HG03159 (cell line): ENCODE measurements around the gene SLC22A8.
"Not testable (repeated sequence)": the region's sequence is repeated elsewhere in the genome, so short reads cannot be mapped to it uniquely, and the experiment has no call there.

Experiments used
- ATAC-seq: cut with Tn5 transposase; IDR thresholded peaks from one replicate; pipeline ENCODE4 v1.9.1; 2021; ENCODE audit warnings: mild to moderate bottlenecking, moderate library complexity; ENCODE audit not compliant: unreplicated experiment

SLC22A8 gene

DNA sequence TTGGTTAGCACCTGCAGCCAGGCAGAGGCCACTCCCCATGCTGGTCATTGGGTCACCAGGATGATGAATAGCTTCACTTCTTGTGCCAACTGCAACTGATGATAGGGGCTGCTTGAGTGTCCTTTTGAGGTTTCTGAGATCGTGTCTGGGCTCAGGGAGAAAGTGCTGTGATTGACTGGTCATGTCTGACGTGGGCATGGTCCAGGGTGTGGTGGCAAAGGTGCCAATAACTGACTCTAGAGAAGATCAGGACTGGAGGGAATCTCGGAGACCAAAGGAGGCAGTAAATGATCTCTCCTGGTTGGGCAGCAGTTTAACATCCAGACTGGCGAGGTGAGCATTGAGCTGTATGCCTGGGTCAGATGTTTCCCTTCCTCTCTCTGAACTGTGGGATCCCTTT is 20.9 kb downstream of the SLC22A8 start:
- ATAC-seq: no peak

DNA sequence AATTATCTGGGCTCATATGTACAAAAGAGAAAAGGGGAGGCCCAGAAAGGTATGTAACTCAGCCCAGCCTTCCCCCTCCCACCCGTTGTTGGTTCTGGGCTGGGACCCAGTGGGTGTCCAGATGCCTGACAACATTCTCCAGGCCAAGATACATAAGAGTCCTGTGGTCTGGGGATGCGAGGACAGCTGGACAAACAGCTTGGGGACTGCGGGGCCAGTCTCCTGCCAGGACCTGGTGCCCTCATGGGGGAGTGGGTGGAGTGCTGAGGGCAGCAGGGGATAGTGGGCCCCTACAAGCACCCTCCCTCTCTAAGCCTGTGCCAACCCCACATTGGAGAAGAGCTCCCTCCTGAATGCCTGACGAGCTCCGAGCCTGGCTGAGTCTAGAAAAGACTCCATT is 27.4 kb downstream of the SLC22A8 start:
- no peak for ATAC-seq

DNA sequence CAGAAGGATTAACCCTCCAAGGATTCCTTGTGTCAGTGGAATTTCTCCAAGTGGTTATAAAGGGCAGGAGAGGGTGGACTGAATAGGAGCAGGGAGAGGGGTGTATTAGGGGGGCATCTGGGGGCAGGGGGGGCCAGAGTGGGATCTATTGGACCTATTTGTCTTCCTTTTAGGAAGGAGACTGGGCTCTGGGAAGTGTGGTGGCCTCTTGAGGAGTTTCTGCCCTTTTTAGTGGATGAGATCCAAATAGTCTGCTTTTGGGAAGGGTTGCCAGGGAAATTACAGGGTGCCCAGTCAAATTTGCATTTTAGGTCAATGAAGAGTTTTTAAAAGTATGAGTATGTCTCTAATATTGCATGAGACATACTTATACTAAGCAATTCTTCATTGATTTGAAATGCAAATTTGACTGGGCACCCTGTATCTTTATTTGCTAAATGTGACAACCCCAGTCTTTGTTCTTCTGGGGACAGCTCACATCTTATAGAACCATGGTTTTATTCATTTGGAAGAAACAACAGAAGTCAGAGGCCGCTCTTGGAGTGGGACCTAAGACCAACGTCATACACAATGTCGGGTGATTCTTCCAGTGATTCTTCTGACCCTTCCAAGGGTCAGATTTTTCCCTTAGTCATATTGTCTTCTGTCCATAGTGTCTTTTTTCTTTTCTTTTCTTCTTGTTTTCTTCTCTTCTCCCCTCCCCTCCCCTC is 30.4 kb downstream of the SLC22A8 start:
- no peak for ATAC-seq

DNA sequence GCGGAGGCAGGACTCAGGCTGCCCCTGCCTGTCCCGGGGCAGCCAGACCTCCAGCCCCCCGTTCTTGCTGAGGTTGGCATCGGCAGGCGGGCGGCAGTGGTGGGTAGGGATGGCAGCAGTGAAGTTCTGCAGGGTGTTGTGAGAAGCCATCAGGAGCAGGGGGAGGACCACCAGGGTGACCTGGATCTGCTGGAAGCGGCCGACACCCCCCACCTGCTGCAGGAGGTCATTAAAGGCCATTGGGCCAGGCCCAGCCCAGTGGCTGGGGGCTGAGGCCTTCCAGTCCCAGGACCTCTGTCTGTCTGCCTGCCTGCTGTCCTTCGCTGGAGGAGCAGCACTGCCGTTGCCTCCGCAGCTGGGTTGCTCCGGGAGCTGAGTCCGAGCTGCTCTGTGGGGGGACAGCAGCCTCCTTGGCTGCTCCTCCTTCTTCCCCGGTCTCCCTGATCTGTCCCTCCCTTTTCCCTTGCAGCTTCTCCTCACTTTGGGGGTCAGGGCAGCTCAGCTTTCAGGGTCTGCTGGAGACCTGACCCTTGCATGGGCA is 31.1 kb downstream of the SLC22A8 start, which contains the start of gene SLC22A6:
Gene SLC22A6 (minus strand): TSS at position 517 of the 541 bp plus-strand sequence. CDS start 277 bp downstream, at position 240.
- no peak for ATAC-seq

DNA sequence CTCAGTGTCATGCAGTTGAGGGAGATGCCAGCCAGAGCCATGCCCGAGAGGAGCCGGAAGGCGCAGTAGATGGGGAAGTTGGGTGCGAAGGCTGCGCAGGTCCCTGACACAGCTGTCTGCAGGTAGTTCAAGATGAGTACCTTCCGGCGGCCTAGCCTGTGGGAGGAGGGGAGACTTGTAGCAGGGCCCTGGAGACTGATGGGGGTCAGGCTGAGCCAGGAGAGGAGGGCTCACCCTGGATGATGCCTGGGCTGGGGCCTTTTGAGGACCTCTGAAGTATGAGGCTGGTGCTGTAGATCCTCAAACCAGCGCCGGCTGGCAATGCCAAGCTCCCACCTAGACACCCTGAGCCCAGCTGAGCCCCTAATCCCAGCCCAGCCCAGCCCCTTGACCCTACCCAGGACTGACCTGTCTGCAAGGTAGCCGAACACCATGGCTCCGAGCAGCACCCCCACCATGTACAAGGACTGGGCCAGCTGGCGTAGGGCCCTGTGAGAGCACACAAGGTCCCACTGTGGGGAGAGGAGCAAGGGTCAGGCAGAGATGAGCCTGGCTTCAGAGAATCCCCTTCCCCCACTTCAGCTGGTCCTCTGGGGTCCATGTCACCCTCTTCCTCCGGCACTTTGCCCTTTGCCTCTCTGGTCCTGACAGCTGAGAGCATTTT is 32.0 kb downstream of the SLC22A8 start:
- no peak for ATAC-seq

DNA sequence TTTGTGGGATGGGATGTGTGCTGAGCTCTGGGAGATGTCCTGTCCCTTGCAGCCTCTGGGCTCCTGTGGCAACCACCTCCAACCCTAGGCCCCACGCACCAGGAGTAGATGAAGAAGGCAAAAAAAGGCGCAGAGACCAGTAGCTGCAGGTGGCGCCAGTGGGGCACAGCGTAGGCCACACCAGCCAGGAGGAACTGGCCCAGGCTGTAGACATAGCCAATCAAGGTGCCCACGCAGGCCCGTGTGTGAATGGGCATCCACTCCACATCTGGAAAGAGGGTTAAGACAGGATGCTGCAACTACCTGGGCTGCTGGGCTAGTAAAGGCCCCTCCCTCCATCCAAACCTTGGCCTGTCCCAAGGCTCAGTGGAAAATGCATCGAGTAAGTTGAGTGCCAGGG is 33.9 kb downstream of the SLC22A8 start:
- no peak for ATAC-seq

DNA sequence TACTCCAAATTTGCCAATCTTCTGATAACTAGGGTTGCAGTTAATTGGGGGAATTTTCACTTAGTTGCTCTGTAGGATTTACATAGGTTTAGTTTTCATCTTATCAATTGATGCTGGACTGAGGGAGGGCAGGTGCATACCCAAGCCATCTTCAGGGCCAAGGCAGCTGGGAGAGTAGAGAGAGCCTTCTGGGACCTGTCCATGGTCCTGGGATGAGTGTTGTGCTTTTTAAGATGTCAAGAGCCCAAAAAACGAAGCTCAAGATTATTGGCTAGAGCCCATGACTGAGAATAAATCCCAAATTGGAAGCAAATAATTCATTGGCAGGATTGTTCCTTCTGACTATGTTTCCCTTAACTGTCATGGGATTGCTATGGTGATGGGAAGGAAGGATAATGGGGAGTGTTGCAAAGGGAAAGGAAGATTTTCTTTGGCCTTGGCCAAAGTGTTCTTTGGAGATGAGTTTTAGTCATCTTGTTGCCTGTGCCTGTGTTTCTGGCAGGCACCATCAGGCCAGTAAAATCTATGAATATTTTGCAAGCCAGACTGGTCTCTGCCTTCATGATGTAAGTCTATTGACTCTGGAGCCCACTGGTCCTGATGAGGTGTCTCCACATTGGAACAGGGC is 35.4 kb downstream of the SLC22A8 start:
- ATAC-seq: no peak

DNA sequence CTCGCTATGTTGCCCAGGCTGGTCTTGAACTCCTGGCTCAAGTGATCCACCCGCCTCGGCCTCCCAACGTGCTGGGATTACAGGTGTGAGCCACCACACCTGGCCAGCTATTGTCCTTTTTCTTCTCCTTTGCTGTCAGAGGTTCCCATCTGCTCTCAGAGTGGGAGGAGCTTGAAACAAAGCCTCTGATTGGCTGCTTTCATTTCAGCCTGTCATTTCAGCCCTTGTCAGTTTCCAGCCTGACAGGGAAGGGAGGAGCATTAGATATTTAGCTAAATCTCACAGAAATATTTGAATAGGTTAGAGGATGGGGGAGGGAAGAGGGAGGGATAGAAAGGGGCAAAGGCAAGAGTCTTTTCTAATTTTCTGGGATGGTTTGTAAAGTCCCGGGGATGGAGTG is 39.5 kb downstream of the SLC22A8 start:
- ATAC-seq: no peak

DNA sequence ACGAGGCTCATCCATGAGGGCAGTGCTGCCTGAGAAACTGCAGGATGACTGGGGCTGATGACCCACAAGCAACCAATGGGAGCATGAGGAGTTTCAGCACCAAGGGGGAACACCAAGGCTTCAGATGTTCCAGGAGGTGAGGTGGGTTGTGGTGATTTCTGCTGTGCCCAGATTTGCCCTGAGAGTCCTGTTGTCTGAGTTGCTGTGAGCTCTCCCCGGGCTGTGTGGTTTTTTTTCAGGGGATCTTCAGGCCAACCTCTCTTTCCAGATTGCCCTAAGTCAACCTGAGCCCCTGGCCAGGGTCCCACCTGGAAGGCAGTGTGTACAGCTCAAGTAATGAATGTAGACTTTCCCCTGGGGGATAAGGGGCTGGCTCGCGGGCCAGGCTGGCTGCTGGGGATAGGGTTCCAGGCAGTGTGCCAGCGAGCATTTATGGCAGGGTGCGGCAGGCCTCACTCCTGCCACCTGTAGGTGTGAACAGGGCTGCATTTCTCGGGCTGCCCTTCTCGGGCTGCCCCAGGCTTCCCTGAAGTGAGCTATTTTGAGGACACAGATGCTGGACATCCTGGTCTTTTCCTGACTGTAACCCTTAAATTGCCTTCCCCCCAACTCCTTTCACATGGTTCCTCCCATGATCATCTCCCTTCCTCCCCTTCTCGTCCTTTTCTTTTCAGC is 40.7 kb downstream of the SLC22A8 start:
- ATAC-seq: no peak

DNA sequence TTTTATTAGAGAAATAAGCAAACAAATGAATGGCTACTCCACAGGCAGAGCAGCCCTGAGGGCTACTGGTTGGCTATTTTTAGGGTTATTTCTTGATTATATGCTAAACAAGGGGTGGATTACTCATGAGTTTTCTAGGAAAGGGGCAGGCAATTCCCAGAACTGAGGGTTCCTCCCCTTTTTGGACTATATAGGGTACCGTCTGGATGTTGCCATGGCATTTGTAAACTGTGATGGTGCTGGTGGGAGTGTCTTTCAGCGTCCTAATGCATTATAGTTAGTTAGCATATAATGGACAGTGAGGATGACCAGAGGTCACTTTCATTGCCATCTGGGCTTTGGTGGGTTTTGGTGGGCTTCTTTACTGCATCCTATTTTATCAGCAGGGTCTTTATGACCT is 50.1 kb downstream of the SLC22A8 start:
- no peak for ATAC-seq

DNA sequence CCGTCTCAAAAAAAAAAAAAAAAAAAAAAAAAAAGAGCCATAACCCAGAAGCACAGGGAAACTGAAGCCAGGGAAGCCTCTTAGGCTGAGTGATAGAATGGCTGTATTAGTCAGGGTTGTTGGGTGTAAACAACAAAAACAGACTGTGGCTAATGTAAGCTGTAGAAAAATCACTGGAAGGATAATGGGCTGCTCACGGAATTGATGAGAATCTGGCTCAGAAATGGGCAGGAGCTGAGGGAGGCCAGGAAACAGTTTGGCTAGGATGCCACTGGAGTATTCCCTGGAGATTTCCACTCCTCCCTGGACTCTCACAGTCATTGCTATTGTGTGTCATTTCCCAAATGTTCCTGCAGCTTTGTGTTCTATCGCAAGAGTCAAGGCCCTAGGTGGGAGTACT is 53.2 kb downstream of the SLC22A8 start:
- ATAC-seq: no peak

DNA sequence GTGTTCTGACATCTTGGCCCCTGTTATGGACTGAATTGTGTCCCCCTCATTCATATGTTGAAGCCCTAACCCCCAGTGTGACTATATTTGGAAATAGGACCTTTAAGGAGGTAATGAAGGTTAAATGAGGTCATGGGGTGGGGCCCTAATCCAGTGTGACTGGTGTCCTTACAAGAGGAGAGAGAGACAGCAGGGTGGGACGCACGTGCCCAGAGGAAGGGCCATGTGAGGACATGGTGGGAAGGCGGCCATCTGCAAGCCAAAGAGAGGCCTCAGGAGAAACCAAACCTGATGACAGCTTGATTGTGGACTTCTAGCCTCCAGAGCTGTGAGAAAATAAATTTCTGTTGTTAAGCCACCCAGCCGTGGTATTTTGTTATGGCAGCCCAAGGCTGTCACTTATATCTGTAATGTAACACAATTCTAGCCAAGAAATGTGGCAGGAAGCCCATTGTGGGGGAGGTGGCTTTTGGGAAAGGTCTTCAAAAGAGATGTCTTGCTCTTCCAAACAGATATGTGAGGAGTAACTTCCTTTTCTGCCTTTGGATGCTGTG is 54.5 kb downstream of the SLC22A8 start:
- ATAC-seq: no peak

DNA sequence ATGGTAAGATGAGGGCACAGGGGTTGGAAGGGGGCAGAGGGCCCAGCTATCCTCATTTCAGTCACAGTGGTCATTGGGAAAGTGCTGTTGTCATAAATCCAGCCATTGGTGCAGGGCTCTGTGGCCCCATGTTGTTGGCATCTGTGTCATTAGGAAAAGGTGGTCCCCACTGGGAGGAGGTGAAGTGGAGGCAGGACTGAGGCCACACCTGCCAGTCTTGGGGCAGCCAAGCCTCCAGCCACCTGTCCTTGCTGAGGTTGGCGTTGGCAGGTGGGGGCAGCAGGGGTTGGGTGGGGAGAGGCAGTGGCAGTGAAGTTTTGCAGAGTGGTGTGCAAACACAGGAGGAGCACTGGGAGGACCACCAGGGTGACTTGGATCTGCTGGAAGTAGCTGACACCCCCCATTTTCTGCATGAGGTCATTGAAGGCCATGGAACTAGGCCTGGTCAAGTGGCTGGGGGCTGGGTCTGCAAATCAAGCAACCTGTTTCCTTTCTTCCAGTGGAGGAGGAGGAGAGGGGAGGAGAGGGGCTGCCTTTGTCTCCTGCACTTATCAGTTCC is 56.1 kb downstream of the SLC22A8 start:
- ATAC-seq: no peak

DNA sequence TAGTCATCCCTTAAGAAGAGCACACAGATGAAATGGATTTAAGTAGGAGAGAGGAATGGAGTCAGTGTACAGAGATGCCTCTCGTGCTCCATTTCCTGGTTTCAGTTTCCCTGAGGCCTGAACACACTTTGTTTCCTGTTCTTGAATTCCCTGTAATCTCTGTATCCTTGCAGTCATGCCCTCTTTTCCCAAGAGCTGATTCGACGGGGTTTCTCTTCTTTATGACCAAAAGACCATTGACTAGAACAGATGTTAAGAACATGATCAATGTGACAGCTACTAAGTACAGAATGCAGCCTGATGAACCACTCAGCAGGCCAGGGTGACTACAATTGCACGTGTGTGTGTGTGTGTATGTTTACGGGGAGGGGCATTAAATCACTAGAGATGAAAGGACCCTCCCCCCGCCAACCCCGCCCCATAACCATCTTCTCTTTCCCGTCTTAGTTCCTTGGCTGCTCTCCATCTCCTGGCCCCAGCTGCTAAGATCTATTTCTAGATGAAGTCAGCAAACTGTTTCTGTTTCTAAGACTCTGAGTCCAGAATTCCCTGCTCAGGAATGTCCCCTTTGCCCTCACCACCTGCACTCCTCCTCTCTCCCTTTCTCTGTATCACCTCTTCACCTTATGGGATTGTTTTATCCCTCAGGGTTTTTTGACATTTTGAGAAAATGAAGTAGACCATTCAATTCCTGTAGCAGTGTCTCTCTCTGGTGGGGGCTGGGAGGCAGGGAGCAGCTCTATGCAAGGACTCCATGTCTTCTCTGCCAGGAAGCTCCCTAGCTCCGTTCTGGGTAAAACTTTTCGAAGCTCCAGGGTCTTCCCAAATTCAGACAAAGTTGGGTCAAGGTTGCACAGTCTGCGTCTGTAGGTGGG is 56.9 kb downstream of the SLC22A8 start:
- ATAC-seq: no peak

DNA sequence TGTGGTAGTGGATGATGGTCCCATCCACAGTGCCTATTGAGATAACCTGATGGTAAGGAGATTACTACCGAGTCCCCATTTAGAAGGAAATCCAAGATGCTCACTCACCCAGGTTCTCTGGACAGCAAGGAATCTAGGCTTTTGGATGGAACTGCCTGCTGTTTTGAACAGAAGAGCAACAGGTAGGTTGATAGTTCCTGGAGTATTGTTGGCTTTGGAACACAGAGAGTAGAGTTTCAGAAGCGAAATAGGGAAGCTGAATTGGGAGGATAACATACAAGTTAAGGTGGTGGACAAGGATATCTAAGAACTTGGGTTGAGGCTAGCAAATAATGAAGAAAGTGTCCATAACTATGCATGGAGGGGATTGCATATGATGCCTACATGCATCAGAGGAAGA is 58.5 kb downstream of the SLC22A8 start:
- no peak for ATAC-seq

DNA sequence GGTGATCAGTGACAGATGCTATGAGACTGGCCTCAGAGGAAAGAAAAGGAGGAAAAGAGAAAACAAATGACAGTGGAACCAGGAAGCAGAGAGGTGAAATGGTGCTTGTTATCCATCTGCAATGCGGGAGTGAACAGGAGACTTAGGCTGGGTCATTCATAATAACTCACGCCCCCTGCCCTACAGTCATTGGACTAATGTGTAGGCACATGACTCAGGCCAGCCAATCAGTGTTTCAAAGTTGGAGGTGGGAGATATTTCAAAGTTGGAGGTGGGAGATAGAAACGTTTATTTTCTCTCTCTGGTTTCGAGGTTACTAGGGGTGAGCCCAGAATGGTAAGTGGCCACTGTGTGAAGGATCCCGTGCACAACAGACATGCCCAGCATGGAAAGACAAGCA is 61.2 kb downstream of the SLC22A8 start:
- ATAC-seq: no peak

DNA sequence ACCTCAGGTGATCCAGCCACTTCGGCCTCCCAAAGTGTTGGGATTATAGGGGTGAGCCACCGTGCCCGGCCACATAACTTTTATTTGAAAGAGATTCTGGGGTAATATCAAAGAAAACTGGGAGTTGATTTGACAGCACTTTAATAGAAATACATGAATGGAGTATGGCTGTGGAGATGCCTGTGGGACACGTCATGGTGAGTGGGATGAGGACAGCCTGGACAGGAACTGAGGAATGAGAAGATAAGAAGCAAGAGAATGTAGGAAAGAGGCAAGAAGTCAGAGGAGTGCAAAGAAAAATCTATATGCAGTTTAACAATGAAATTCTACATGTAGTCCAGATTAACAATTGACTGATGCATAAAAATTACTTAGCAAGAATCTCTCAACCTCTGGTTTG is 61.8 kb downstream of the SLC22A8 start:
- no peak for ATAC-seq

DNA sequence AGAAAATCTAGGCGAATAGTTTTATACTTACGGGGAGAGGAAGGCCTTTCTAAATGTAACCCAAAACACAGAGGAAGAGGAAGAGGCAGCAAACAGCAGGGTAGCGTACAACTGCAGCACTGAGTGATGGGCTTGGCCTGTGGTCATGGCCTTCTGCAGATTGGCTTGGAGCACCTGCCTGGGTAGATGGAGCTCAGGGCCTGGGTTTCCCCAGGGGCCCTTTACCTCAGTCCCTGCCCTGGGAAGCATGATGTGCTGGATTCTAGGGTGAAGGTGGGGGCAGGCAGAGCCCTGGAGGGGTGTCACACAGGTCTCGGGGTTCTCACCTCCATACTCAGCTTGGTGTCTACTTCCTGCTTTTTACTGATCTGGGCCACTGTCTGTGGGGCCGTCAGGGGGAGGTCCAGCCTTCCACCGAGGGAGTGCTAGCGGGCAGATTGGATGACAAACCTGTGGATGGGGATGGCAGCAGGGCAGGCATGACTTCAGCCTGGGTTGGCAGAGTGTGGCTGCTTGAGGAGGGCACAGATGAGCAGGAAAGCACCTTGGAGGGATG is 66.8 kb downstream of the SLC22A8 start:
- ATAC-seq: no peak

DNA sequence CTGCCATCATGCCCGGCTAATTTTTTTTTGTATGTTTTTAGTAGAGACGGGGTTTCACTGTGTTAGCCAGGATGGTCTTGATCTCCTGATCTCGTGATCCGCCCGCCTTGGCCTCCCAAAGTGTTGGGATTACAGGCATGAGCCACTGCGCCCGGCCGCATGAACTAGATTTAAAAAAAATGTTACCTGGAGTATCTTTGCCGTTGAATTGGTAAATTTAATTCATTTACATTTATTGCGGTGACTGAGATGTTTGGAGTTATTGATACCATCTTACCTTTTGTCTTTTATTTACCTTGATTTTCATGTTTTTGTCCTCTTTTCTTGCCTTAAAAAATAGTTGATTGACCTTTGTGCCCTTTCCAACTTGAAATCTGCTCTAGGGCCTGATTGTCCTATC is 70.1 kb downstream of the SLC22A8 start:
- not testable (repeated sequence) for ATAC-seq
